NT2/D1 (cell line): ENCODE data around the gene NTNG2.

Experiments
- SUZ12 ChIP-seq: IDR thresholded peaks from 2 replicates; pipeline ENCODE4 v1.6.1; 2011; ENCODE audit not compliant: insufficient read length, insufficient read depth; ENCODE audit errors: extremely low read depth
- YY1 ChIP-seq: IDR thresholded peaks from 2 replicates; pipeline ENCODE4 v1.6.1; 2011; ENCODE audit not compliant: insufficient read length, insufficient read depth
- ZNF274 ChIP-seq: IDR thresholded peaks from 2 replicates; pipeline ENCODE4 v1.6.1; 2011; ENCODE audit warnings: mild to moderate bottlenecking, low read depth, low read length

DNA sequence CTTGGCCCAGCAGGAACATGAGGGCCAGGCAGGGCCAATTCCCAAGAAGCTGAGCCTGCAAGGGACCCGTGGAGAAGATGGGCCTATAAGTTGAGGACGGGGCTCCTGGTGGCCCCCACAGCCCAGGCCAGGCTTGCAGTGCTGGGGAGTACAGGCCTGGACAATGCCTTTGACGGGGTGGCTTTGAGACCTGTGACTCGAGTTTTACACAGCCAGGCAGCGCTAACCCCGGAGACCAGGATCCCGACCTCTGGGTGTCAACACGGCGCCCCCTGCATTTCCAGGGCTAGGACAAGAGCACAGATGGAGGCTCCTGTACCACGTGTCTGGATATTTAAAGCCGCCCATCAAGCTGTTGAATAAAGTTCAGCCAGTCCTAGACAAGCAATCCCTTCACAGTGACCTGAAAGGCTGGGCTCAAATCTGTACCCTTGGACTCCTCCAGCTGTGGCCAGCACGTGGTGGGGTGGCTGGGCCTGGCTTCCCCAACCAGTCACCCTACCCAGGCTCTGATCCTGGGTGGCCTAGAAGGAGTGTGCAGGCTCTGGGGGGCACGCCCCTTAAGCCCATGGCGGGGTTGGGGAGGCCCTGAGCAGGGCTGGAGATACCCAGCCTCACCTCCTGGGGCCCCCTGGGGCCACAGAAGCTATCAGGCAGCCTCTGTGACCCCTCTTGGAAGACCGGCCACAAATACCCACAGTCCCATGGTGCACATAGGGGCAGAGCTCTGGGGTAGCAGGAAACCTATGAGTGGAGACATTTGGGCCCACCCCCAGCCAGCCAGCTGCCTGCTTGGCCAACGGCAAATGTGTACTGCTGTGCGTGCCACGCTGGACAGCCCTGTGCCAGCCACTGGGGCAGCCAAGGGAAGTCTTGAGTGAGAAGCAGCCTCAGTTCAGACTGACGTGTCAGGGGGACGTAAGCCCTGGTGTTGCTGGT is 88.7 kb downstream of the NTNG2 start:
- TF ChIP-seq YY1 = no peak
- TF ChIP-seq ZNF274 = no peak
- TF ChIP-seq SUZ12 = no peak
